Measurements from ENCODE around the gene NTN1. TPM values are rescaled to one million over a fixed set of nuclear protein-coding genes. Genes with fewer than 3 reads are reported as not detected.

Gene NTN1
- polyA plus RNA-seq, 1 donor from 2014 or later, result 16.2 TPM

- H3K9ac ChIP-seq (ENCODE audit: low read length), result no peak overlapping the region
- H3K9me2 ChIP-seq (ENCODE audit: insufficient read depth, low read length), result no peaks in the 10 kb centered on the region
Measured at GRCh38 chr17:9056566-9056965, 35.3 kb downstream of the NTN1 start.

GRCh38 chr17:9057310-9057709 is 36.0 kb downstream of the NTN1 start:
- H3K9ac ChIP-seq (ENCODE audit: low read length), result no peak overlapping the region
- no peaks in the 10 kb centered on the region for H4K20me1 ChIP-seq (ENCODE audit: insufficient read depth)
- no peaks in the 10 kb centered on the region for H3K36me3 ChIP-seq (ENCODE audit: insufficient read depth, low read length)
- no peaks in the 10 kb centered on the region for H3K9me2 ChIP-seq (ENCODE audit: insufficient read depth, low read length)
- no peaks in the 10 kb centered on the region for H3K9me3 ChIP-seq (ENCODE audit: low read length)
- no peak overlapping the region for H3K4me3 ChIP-seq (ENCODE audit: low read length)
- H3K27ac ChIP-seq (ENCODE audit: low read length), result no peak overlapping the region
- H2AFZ ChIP-seq (ENCODE audit: low read depth, low read length), result no peak overlapping the region
- H3F3A ChIP-seq (ENCODE audit: insufficient read depth, low read length, poor library complexity, severe bottlenecking), result no peaks in the 10 kb centered on the region
- TF ChIP-seq SMC3 (conservative IDR thresholded peaks at IDR 0.05; ENCODE audit: poor library complexity) (no peak), EZH2 (IDR thresholded peaks at IDR 0.05; ENCODE audit: borderline replicate concordance, insufficient read depth, low read length, poor library complexity, severe bottlenecking) (no peak), EP300 (conservative IDR thresholded peaks at IDR 0.05; ENCODE audit: poor library complexity, severe bottlenecking) (no peak), TAF1 (IDR thresholded peaks at IDR 0.05; ENCODE audit: low read depth) (no peak), POLR2AphosphoS5 (IDR thresholded peaks at IDR 0.05) (no peak), RAD21 (conservative IDR thresholded peaks at IDR 0.05) (no peak), MXI1 (conservative IDR thresholded peaks at IDR 0.05; ENCODE audit: poor library complexity, severe bottlenecking) (no peak), CTCF (IDR thresholded peaks at IDR 0.05; ENCODE audit: poor library complexity, severe bottlenecking) (no peak)
- TF ChIP-seq, protein P1, sequence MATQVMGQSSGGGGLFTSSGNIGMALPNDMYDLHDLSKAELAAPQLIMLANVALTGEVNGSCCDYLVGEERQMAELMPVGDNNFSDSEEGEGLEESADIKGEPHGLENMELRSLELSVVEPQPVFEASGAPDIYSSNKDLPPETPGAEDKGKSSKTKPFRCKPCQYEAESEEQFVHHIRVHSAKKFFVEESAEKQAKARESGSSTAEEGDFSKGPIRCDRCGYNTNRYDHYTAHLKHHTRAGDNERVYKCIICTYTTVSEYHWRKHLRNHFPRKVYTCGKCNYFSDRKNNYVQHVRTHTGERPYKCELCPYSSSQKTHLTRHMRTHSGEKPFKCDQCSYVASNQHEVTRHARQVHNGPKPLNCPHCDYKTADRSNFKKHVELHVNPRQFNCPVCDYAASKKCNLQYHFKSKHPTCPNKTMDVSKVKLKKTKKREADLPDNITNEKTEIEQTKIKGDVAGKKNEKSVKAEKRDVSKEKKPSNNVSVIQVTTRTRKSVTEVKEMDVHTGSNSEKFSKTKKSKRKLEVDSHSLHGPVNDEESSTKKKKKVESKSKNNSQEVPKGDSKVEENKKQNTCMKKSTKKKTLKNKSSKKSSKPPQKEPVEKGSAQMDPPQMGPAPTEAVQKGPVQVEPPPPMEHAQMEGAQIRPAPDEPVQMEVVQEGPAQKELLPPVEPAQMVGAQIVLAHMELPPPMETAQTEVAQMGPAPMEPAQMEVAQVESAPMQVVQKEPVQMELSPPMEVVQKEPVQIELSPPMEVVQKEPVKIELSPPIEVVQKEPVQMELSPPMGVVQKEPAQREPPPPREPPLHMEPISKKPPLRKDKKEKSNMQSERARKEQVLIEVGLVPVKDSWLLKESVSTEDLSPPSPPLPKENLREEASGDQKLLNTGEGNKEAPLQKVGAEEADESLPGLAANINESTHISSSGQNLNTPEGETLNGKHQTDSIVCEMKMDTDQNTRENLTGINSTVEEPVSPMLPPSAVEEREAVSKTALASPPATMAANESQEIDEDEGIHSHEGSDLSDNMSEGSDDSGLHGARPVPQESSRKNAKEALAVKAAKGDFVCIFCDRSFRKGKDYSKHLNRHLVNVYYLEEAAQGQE (IDR thresholded peaks at IDR 0.05; ENCODE audit: borderline replicate concordance), result no peak
- H3K27me3 ChIP-seq (ENCODE audit: insufficient read depth, low read depth, low read length), result no peaks in the 10 kb centered on the region
- no peak overlapping the region for H3K4me2 ChIP-seq (ENCODE audit: low read length)
- no peaks in the 10 kb centered on the region for H3K79me2 ChIP-seq (replicated peaks; ENCODE audit: insufficient read depth, low read length)

More at GRCh38 chr17:9056566-9056965, 35.3 kb downstream of the NTN1 start:
- Histone ChIP-seq H3K9me3 (ENCODE audit: low read length) (no peaks in the 10 kb centered on the region), H2AFZ (ENCODE audit: low read depth, low read length) (no peak overlapping the region), H3K4me2 (ENCODE audit: low read length) (no peak overlapping the region), H3K36me3 (ENCODE audit: insufficient read depth, low read length) (no peaks in the 10 kb centered on the region), H3K27me3 (ENCODE audit: insufficient read depth, low read depth, low read length) (no peaks in the 10 kb centered on the region), H3K4me3 (ENCODE audit: low read length) (no peak overlapping the region), H3K79me2 (replicated peaks; ENCODE audit: insufficient read depth, low read length) (no peaks in the 10 kb centered on the region), H4K20me1 (ENCODE audit: insufficient read depth) (no peaks in the 10 kb centered on the region), H3K27ac (ENCODE audit: low read length) (no peak overlapping the region), H3F3A (ENCODE audit: insufficient read depth, low read length, poor library complexity, severe bottlenecking) (no peaks in the 10 kb centered on the region)
- no peak for TF ChIP-seq MXI1 (conservative IDR thresholded peaks at IDR 0.05; ENCODE audit: poor library complexity, severe bottlenecking)
- no peak for TF ChIP-seq POLR2AphosphoS5 (IDR thresholded peaks at IDR 0.05)
- TF ChIP-seq TAF1 (IDR thresholded peaks at IDR 0.05; ENCODE audit: low read depth), result no peak
- TF ChIP-seq SMC3 (conservative IDR thresholded peaks at IDR 0.05; ENCODE audit: poor library complexity), result no peak
- TF ChIP-seq EP300 (conservative IDR thresholded peaks at IDR 0.05; ENCODE audit: poor library complexity, severe bottlenecking), result no peak
- no peak for TF ChIP-seq RAD21 (conservative IDR thresholded peaks at IDR 0.05)
- TF ChIP-seq EZH2 (IDR thresholded peaks at IDR 0.05; ENCODE audit: borderline replicate concordance, insufficient read depth, low read length, poor library complexity, severe bottlenecking), result no peak
- no peak for TF ChIP-seq CTCF (IDR thresholded peaks at IDR 0.05; ENCODE audit: poor library complexity, severe bottlenecking)
- TF ChIP-seq, protein P1 (IDR thresholded peaks at IDR 0.05; ENCODE audit: borderline replicate concordance), result no peak

All from neural cell (in vitro differentiated cells).